Measurements from ENCODE around the gene HIF3A. TPM values are rescaled to one million over a fixed set of nuclear protein-coding genes. Genes with fewer than 3 reads are reported as not detected.

Gene HIF3A
- total RNA-seq, 1 experiment from 2014 or later, result not detected

DNA sequence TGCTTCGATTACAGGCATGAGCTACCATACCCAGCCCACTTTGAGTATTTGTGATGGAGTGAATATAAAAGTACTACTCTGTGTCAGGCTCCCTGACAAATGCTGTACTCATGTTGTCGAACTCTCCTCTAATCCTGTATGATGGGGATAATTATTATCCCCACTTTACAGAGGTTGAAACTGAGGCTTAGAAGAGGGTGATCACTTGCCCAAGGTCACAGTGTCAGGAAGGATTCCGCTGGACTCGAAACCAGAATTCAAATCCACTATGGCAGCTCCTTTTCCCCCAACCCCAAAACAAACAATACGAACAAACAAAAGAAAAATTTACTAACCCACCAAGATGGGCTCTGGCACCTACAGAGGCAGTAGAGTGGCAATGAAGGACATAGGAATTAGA is 48.3 kb downstream of the HIF3A start:
- Histone ChIP-seq H3K36me3 (ENCODE audit: low read depth, low read length) (peaks cover 2% of the 10 kb centered on the region; the same call in 1 of the 2 replicates), H3K9me3 (ENCODE audit: low read length) (no peaks in the 10 kb centered on the region), H3K4me3 (ENCODE audit: low read length) (no peak overlapping the region), H3K27me3 (ENCODE audit: low read length) (no peaks in the 10 kb centered on the region), H2AFZ (ENCODE audit: low read length) (no peak overlapping the region), H3K27ac (ENCODE audit: low read length) (no peak overlapping the region), H3F3A (ENCODE audit: low read length, unreplicated experiment) (no peaks in the 10 kb centered on the region), H3K79me2 (ENCODE audit: low read length) (peaks cover 31% of the 10 kb centered on the region), H3K4me1 (ENCODE audit: insufficient read depth, low read length) (peaks cover 8% of the 10 kb centered on the region; the same call in 1 of the 2 replicates), H3K9ac (ENCODE audit: low read length) (no peak overlapping the region), H3K9me2 (replicated peaks; ENCODE audit: low read length) (no peaks in the 10 kb centered on the region), H3K4me2 (ENCODE audit: low read length) (no peak overlapping the region), H4K20me1 (ENCODE audit: low read length) (no peaks in the 10 kb centered on the region)
- POLR2A ChIA-PET (ENCODE audit: unreplicated experiment), result no interaction called here
- BruUV-seq (replicated peaks), result no TSS peak
- CTCF ChIA-PET, result no interaction called here
- DNase-seq (no peak), ATAC-seq (no peak)
- intact Hi-C loops (cut with micrococcal nuclease), result no loop called here
- TF ChIP-seq EZH2phosphoT487 (IDR thresholded peaks at IDR 0.05; ENCODE audit: borderline replicate concordance, low read length) (no peak), EZH2 (IDR thresholded peaks at IDR 0.05; ENCODE audit: low read length, unreplicated experiment) (no peak)
- TF ChIP-seq, protein P1, sequence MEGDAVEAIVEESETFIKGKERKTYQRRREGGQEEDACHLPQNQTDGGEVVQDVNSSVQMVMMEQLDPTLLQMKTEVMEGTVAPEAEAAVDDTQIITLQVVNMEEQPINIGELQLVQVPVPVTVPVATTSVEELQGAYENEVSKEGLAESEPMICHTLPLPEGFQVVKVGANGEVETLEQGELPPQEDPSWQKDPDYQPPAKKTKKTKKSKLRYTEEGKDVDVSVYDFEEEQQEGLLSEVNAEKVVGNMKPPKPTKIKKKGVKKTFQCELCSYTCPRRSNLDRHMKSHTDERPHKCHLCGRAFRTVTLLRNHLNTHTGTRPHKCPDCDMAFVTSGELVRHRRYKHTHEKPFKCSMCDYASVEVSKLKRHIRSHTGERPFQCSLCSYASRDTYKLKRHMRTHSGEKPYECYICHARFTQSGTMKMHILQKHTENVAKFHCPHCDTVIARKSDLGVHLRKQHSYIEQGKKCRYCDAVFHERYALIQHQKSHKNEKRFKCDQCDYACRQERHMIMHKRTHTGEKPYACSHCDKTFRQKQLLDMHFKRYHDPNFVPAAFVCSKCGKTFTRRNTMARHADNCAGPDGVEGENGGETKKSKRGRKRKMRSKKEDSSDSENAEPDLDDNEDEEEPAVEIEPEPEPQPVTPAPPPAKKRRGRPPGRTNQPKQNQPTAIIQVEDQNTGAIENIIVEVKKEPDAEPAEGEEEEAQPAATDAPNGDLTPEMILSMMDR (conservative IDR thresholded peaks at IDR 0.05; ENCODE audit: low read depth, low read length), result no peak

DNA sequence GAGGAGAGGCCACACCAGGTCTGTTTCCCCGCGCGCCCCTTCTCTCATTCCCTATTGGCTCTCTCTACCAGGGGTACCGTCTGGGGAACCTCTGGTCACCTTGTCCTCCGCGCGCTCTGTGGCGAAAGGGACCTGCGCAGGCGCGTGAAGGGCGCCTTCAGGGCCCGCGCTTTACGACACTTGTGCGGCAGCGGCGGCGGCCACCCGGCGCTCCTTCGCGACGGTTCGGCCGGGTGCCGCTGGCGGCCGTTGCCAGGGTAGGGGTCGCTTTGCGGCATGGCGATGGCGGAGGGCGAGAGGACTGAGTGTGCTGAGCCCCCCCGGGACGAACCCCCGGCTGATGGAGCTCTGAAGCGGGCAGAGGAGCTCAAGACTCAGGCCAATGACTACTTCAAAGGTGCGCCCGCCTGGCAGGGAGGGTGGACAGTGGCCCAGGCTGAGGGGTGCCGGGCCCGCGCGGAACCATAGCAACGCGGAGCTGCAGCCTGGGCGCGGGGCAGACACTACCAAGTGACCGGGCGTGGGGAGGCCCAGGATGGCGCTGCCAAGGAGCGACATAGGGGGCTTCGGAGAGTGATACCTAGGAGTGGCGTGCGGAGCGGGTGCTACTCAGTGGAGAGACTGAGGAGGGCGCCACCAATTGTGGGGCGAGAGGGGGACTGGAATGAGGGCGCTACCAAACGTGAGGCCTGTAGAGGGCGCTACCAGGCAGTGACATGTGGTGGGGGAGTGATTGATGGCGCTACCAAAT is 50.2 kb downstream of the HIF3A start, which contains the start of gene PPP5C:
TSS of gene PPP5C (plus strand) at position 267 of the 751 bp plus-strand sequence. CDS start at position 277, 10 bp downstream.
- intact Hi-C loops (cut with micrococcal nuclease), result loop anchor here (1.0 kb wide), 1 partner anchor 18 kb away; no protein-coding TSS in a partner anchor
- H3K36me3 ChIP-seq (ENCODE audit: low read depth, low read length), result peaks cover 2% of the 10 kb centered on the region; the same call in 1 of the 2 replicates
- peak; percentile 84 for ATAC-seq
- H3K9ac ChIP-seq (ENCODE audit: low read length), result peak within 1 kb of the TSS; percentile 98
- peak within 1 kb of the TSS; percentile 49 for H3K27ac ChIP-seq (ENCODE audit: low read length)
- ChIA-PET CTCF (interaction anchor here (0.7 kb wide), 1 partner anchor 23 kb away, joined by 3 read pairs; no protein-coding TSS in a partner anchor), POLR2A (ENCODE audit: unreplicated experiment) (interaction anchor here (0.6 kb wide), 1 partner anchor 125 kb away, joined by 9 read pairs; no protein-coding TSS in a partner anchor)
- peak within 1 kb of the TSS; percentile 97 for H3K4me3 ChIP-seq (ENCODE audit: low read length)
- H3F3A ChIP-seq (ENCODE audit: low read length, unreplicated experiment), result no peaks in the 10 kb centered on the region
- peaks cover 49% of the 10 kb centered on the region for H3K79me2 ChIP-seq (ENCODE audit: low read length)
- no peaks in the 10 kb centered on the region for H3K27me3 ChIP-seq (ENCODE audit: low read length)
- H3K9me3 ChIP-seq (ENCODE audit: low read length), result no peaks in the 10 kb centered on the region
- TF ChIP-seq EZH2 (IDR thresholded peaks at IDR 0.05; ENCODE audit: low read length, unreplicated experiment) (no peak), EZH2phosphoT487 (IDR thresholded peaks at IDR 0.05; ENCODE audit: borderline replicate concordance, low read length) (no peak)
- TF ChIP-seq, protein P1 (conservative IDR thresholded peaks at IDR 0.05; ENCODE audit: low read depth, low read length), result peak; percentile 94
- DNase-seq, result peak; percentile 87
- no peaks in the 10 kb centered on the region for H4K20me1 ChIP-seq (ENCODE audit: low read length)
- no peaks in the 10 kb centered on the region for H3K9me2 ChIP-seq (replicated peaks; ENCODE audit: low read length)
- BruUV-seq (replicated peaks), result TSS peak; percentile 56
- peak within 1 kb of the TSS; percentile 99 for H2AFZ ChIP-seq (ENCODE audit: low read length)
- H3K4me2 ChIP-seq (ENCODE audit: low read length), result peak within 1 kb of the TSS; percentile 92
- peaks cover 12% of the 10 kb centered on the region; the same call in 1 of the 2 replicates for H3K4me1 ChIP-seq (ENCODE audit: insufficient read depth, low read length)

DNA sequence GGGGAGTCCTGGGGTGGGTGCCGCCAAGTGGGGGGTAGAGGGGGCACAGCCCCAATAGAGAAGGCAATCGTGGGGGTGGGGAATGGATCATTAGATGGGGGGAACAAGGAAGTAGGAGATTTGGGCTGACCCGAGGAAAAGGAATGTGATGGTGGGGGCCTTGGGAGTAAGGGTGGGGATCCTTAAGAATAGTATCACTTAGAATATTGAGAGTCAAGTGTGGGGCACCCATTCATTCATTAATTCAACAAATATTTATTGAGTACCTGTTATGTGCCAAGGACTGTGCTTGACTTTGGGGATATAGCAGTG is 50.7 kb downstream of the HIF3A start:
- no TSS peak for BruUV-seq (replicated peaks)
- H3K4me3 ChIP-seq (ENCODE audit: low read length), result peak overlapping the region; percentile 97
- no peak for ATAC-seq
- DNase-seq, result no peak
- no peak for TF ChIP-seq EZH2 (IDR thresholded peaks at IDR 0.05; ENCODE audit: low read length, unreplicated experiment)
- TF ChIP-seq, protein P1 (conservative IDR thresholded peaks at IDR 0.05; ENCODE audit: low read depth, low read length), result peak; percentile 22; the same call in 1 of the 2 replicates
- CTCF ChIA-PET, result no interaction called here
- H3F3A ChIP-seq (ENCODE audit: low read length, unreplicated experiment), result no peaks in the 10 kb centered on the region
- peak overlapping the region; percentile 99 for H2AFZ ChIP-seq (ENCODE audit: low read length)
- intact Hi-C loops (cut with micrococcal nuclease), result loop anchor here (1.0 kb wide), 1 partner anchor 18 kb away; no protein-coding TSS in a partner anchor
- POLR2A ChIA-PET (ENCODE audit: unreplicated experiment), result interaction anchor here (0.6 kb wide), 1 partner anchor 126 kb away, joined by 9 read pairs; no protein-coding TSS in a partner anchor
- no peaks in the 10 kb centered on the region for H3K27me3 ChIP-seq (ENCODE audit: low read length)
- H3K36me3 ChIP-seq (ENCODE audit: low read depth, low read length), result peaks cover 2% of the 10 kb centered on the region; the same call in 1 of the 2 replicates
- no peaks in the 10 kb centered on the region for H4K20me1 ChIP-seq (ENCODE audit: low read length)
- peaks cover 12% of the 10 kb centered on the region; the same call in 1 of the 2 replicates for H3K4me1 ChIP-seq (ENCODE audit: insufficient read depth, low read length)
- no peaks in the 10 kb centered on the region for H3K9me3 ChIP-seq (ENCODE audit: low read length)
- peaks cover 53% of the 10 kb centered on the region for H3K79me2 ChIP-seq (ENCODE audit: low read length)
- peak overlapping the region; percentile 92 for H3K4me2 ChIP-seq (ENCODE audit: low read length)
- no peak overlapping the region for H3K27ac ChIP-seq (ENCODE audit: low read length)
- H3K9me2 ChIP-seq (replicated peaks; ENCODE audit: low read length), result no peaks in the 10 kb centered on the region
- H3K9ac ChIP-seq (ENCODE audit: low read length), result peak overlapping the region; percentile 98
